ENCODE measurements around the gene RGS6. TPM values are rescaled to one million over a fixed set of nuclear protein-coding genes. Genes with fewer than 3 reads are reported as not detected.

The RGS6 gene
- total RNA-seq, 1 experiment from 2014 or later = not detected

DNA sequence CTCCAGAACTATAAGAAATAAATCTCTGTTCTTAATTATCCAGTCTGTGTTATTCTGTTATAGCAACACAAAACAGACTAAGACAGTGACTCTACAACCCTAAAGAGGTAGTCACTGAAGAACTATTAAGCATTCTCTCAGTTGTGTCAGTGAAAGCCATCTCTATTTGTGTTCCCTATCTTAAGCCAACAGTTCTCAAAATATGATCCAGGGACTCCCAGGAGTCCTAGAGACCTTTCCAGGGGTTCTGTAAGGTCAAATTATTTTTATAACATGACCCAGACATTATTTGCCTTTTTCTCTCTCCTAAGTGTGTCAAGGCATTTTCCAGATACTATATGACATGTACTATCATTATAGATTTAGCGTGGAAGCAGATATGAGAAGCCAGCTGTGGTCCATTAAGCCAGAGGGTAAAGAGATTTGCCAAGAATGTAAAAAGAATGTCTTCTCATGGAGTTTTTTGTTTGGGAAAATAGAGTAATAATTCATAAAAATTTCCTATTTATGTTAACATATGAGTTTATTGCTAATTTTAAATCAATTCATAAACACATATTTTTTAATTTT, 315.8 kb downstream of the RGS6 start:
- CTCF ChIA-PET = no interaction called here
- intact Hi-C loops (cut with micrococcal nuclease) = no loop called here
- H3K4me3 ChIP-seq (ENCODE audit: low read length) = no peak overlapping the region
- H3K9ac ChIP-seq (ENCODE audit: low read length) = no peak overlapping the region
- no peak for DNase-seq
- POLR2A ChIA-PET (ENCODE audit: unreplicated experiment) = no interaction called here
- H3K9me2 ChIP-seq (replicated peaks; ENCODE audit: low read length) = 0 out of 2 replicates have a peak, but pooled peaks cover 3% of the 10 kb centered on the region
- no peak overlapping the region for H3K27ac ChIP-seq (ENCODE audit: low read length)
- H3K79me2 ChIP-seq (ENCODE audit: low read length) = no peaks in the 10 kb centered on the region
- 0 out of 2 replicates have a peak, but pooled peaks cover 5% of the 10 kb centered on the region for H4K20me1 ChIP-seq (ENCODE audit: low read length)
- no peak for TF ChIP-seq EZH2 (IDR thresholded peaks at IDR 0.05; ENCODE audit: low read length, unreplicated experiment)
- TF ChIP-seq EZH2phosphoT487 (IDR thresholded peaks at IDR 0.05; ENCODE audit: borderline replicate concordance, low read length) = no peak
- TF ChIP-seq, protein P1, sequence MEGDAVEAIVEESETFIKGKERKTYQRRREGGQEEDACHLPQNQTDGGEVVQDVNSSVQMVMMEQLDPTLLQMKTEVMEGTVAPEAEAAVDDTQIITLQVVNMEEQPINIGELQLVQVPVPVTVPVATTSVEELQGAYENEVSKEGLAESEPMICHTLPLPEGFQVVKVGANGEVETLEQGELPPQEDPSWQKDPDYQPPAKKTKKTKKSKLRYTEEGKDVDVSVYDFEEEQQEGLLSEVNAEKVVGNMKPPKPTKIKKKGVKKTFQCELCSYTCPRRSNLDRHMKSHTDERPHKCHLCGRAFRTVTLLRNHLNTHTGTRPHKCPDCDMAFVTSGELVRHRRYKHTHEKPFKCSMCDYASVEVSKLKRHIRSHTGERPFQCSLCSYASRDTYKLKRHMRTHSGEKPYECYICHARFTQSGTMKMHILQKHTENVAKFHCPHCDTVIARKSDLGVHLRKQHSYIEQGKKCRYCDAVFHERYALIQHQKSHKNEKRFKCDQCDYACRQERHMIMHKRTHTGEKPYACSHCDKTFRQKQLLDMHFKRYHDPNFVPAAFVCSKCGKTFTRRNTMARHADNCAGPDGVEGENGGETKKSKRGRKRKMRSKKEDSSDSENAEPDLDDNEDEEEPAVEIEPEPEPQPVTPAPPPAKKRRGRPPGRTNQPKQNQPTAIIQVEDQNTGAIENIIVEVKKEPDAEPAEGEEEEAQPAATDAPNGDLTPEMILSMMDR (conservative IDR thresholded peaks at IDR 0.05; ENCODE audit: low read depth, low read length) = no peak
- no peaks in the 10 kb centered on the region for H3F3A ChIP-seq (ENCODE audit: low read length, unreplicated experiment)
- no peaks in the 10 kb centered on the region for H3K9me3 ChIP-seq (ENCODE audit: low read length)
- no peak overlapping the region for H2AFZ ChIP-seq (ENCODE audit: low read length)
- BruUV-seq (replicated peaks) = no TSS peak
- no peaks in the 10 kb centered on the region for H3K36me3 ChIP-seq (ENCODE audit: low read depth, low read length)
- peaks cover 55% of the 10 kb centered on the region for H3K27me3 ChIP-seq (ENCODE audit: low read length)
- ATAC-seq = no peak
- H3K4me1 ChIP-seq (ENCODE audit: insufficient read depth, low read length) = no peaks in the 10 kb centered on the region
- no peak overlapping the region for H3K4me2 ChIP-seq (ENCODE audit: low read length)

- no peak overlapping the region for H3K9ac ChIP-seq (ENCODE audit: low read length)
- no peaks in the 10 kb centered on the region for H3K4me1 ChIP-seq (ENCODE audit: insufficient read depth, low read length)
- H3K79me2 ChIP-seq (ENCODE audit: low read length) = no peaks in the 10 kb centered on the region
- no peak overlapping the region for H2AFZ ChIP-seq (ENCODE audit: low read length)
- no peak overlapping the region for H3K4me3 ChIP-seq (ENCODE audit: low read length)
- DNase-seq = no peak
- 0 out of 2 replicates have a peak, but pooled peaks cover 2% of the 10 kb centered on the region for H3K9me2 ChIP-seq (replicated peaks; ENCODE audit: low read length)
- H4K20me1 ChIP-seq (ENCODE audit: low read length) = 0 out of 2 replicates have a peak, but pooled peaks cover 5% of the 10 kb centered on the region
- H3K27me3 ChIP-seq (ENCODE audit: low read length) = peaks cover 18% of the 10 kb centered on the region; the same call in 1 of the 2 replicates
- ChIA-PET POLR2A (ENCODE audit: unreplicated experiment) (no interaction called here), CTCF (no interaction called here)
- H3K36me3 ChIP-seq (ENCODE audit: low read depth, low read length) = no peaks in the 10 kb centered on the region
- no peak overlapping the region for H3K4me2 ChIP-seq (ENCODE audit: low read length)
- no peak for ATAC-seq
- intact Hi-C loops (cut with micrococcal nuclease) = no loop called here
- TF ChIP-seq, protein P1 (conservative IDR thresholded peaks at IDR 0.05; ENCODE audit: low read depth, low read length) = no peak
- no peak for TF ChIP-seq EZH2 (IDR thresholded peaks at IDR 0.05; ENCODE audit: low read length, unreplicated experiment)
- no peak for TF ChIP-seq EZH2phosphoT487 (IDR thresholded peaks at IDR 0.05; ENCODE audit: borderline replicate concordance, low read length)
- no peak overlapping the region for H3K27ac ChIP-seq (ENCODE audit: low read length)
- BruUV-seq (replicated peaks) = no TSS peak
- H3K9me3 ChIP-seq (ENCODE audit: low read length) = peaks cover 4% of the 10 kb centered on the region; the same call in 1 of the 2 replicates
- no peaks in the 10 kb centered on the region for H3F3A ChIP-seq (ENCODE audit: low read length, unreplicated experiment)
Measured at GRCh38 chr14:72253503-72253902, 321.3 kb downstream of the RGS6 start.

- no TSS peak for BruUV-seq (replicated peaks)
Measured at GRCh38 chr14:72254202-72254936, 322.1 kb downstream of the RGS6 start.

More at GRCh38 chr14:72254202-72254936, 322.1 kb downstream of the RGS6 start:
- Histone ChIP-seq H4K20me1 (ENCODE audit: low read length) (no peaks in the 10 kb centered on the region), H3K4me3 (ENCODE audit: low read length) (no peak overlapping the region), H3F3A (ENCODE audit: low read length, unreplicated experiment) (no peaks in the 10 kb centered on the region), H3K9ac (ENCODE audit: low read length) (no peak overlapping the region), H3K9me3 (ENCODE audit: low read length) (peaks cover 4% of the 10 kb centered on the region; the same call in 1 of the 2 replicates), H3K27me3 (ENCODE audit: low read length) (peaks cover 12% of the 10 kb centered on the region; the same call in 1 of the 2 replicates), H3K27ac (ENCODE audit: low read length) (no peak overlapping the region), H3K9me2 (replicated peaks; ENCODE audit: low read length) (no peaks in the 10 kb centered on the region), H3K79me2 (ENCODE audit: low read length) (no peaks in the 10 kb centered on the region), H3K4me2 (ENCODE audit: low read length) (no peak overlapping the region), H3K4me1 (ENCODE audit: insufficient read depth, low read length) (no peaks in the 10 kb centered on the region), H3K36me3 (ENCODE audit: low read depth, low read length) (no peaks in the 10 kb centered on the region), H2AFZ (ENCODE audit: low read length) (no peak overlapping the region)
- CTCF ChIA-PET = no interaction called here
- no peak for ATAC-seq
- POLR2A ChIA-PET (ENCODE audit: unreplicated experiment) = no interaction called here
- intact Hi-C loops (cut with micrococcal nuclease) = no loop called here
- TF ChIP-seq EZH2 (IDR thresholded peaks at IDR 0.05; ENCODE audit: low read length, unreplicated experiment) (no peak), EZH2phosphoT487 (IDR thresholded peaks at IDR 0.05; ENCODE audit: borderline replicate concordance, low read length) (no peak)
- TF ChIP-seq, protein P1 (conservative IDR thresholded peaks at IDR 0.05; ENCODE audit: low read depth, low read length) = no peak
- DNase-seq = no peak
